Measurements from ENCODE around the gene NEUROD4.

DNA sequence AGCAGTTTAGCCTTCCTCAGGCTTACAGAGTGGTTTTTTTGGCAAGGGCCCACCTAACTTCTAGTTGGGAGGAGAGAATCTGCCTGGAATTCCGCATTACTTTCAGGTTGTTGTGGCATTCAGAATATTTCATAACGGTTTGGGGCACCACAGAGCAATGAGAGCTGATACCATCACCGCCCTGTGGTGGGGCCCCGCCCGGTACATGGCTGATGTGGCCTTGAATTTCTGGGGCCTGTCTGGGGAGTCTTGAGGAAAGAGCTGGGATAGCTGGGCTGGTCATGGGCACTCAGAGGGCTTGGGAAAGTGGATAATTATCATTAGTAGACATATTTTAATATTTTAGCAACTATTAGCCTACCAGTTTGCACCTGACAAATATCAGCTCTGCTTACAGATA is 39.4 kb upstream of the NEUROD4 start:
- TF ChIP-seq, protein P1, sequence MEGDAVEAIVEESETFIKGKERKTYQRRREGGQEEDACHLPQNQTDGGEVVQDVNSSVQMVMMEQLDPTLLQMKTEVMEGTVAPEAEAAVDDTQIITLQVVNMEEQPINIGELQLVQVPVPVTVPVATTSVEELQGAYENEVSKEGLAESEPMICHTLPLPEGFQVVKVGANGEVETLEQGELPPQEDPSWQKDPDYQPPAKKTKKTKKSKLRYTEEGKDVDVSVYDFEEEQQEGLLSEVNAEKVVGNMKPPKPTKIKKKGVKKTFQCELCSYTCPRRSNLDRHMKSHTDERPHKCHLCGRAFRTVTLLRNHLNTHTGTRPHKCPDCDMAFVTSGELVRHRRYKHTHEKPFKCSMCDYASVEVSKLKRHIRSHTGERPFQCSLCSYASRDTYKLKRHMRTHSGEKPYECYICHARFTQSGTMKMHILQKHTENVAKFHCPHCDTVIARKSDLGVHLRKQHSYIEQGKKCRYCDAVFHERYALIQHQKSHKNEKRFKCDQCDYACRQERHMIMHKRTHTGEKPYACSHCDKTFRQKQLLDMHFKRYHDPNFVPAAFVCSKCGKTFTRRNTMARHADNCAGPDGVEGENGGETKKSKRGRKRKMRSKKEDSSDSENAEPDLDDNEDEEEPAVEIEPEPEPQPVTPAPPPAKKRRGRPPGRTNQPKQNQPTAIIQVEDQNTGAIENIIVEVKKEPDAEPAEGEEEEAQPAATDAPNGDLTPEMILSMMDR (IDR thresholded peaks at IDR 0.05; ENCODE audit: insufficient read depth, low read depth, low read length) = no peak
- no peak for TF ChIP-seq EZH2 (IDR thresholded peaks at IDR 0.05; ENCODE audit: insufficient read depth, low read length)

All from astrocyte (in vitro differentiated cells and primary cell).